ENCODE measurements around the gene HPN. TPM values are rescaled to one million over a fixed set of nuclear protein-coding genes. Genes with fewer than 3 reads are reported as not detected.
"Not testable (repeated sequence)": the region's sequence is repeated elsewhere in the genome, so short reads cannot be mapped to it uniquely, and the experiment has no call there.

The HPN gene
- total and polyA plus RNA-seq, 4 donors: 0.20 to 1.4 (median 0.79) TPM

DNA sequence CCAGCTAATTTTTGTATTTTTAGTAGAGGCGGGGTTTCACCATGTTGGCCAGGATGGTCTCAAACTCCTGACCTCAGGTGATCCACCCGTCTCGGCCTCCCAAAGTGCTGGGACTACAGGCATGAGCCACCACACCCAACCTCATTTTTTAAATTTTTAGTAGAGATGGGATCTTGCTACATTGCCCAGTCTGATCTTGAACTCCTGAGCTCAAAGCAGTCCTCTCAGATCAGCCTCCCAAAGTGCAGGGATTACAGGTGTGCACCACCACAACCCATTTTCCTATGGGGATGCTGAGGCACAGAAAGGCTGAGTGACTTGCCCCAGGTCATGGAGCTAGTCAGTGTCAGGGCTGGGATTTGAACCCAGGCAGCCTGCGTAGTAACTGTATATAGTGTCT, 9.7 kb downstream of the HPN start:
- H3K9me3 ChIP-seq (ENCODE audit: control insufficient read depth, insufficient read depth, low read length); H3K4me1 ChIP-seq (ENCODE audit: control insufficient read depth, insufficient read depth, low read length); H3K27ac ChIP-seq (ENCODE audit: low read depth, low read length); H3K36me3 ChIP-seq (ENCODE audit: control insufficient read depth, insufficient read depth, low read length); DNase-seq (ENCODE audit: low read depth in 4 of 6, low spot score in 6 of 6); H3K4me3 ChIP-seq (ENCODE audit: low read depth, low read length); H3K27me3 ChIP-seq (ENCODE audit: control insufficient read depth, insufficient read depth, low read length): not testable (repeated sequence)
- no CpG with 5 or more reads among the region's 4 CpGs for WGBS (ENCODE audit: insufficient coverage)

DNA sequence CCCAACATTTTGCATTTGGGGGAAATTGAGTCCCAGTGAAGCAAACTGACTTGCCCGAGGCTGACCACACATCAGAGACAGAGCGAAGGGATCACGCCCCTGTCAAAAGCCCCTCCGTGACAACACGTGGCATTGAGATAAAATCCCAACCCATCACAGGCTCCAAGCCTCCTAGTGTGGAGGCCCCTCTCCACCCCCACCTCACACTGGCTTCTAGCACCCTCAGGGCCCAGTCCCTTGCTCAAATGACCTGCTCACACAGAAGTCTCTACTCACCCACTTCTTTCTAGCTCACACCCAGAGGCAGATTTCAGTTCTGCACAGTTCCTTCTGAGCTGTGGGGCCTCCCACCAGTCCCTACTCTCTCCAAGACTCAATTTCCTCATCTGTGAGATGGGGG, 10.3 kb downstream of the HPN start:
- Histone ChIP-seq H3K9me3 (ENCODE audit: control insufficient read depth, insufficient read depth, low read length) (no peaks in the 10 kb centered on the region), H3K27ac (ENCODE audit: low read depth, low read length) (no peak overlapping the region)
- WGBS (ENCODE audit: insufficient coverage): 87% methylated on average over 5 of the region's 5 CpGs

DNA sequence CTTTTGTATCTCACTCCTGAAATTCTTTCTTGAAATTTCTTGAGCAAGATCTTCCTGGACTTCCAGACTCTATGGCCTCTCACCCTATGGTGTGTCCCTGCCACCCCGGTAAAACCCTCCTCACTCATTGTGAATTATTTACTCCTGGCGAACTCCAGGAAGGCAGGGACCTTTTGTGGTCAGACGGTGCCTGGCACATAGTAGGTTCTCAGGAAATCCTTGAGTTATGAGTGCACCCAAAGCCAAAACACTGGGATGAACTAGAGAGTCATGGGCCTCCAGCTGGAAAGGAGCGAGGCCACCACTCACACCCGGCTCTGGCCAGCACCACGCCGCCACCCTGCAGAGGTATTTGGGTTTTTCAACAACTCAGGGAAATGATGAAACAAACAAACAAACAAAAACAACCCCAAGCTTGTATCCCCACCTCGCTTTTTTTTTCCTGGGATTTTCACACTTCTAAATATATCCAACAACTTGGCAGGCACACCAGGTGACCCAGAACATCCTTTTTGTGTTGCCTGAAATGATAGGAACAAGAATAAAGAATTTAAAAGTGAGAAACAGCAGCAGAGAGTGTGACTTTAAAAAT, 11.2 kb downstream of the HPN start:
- Histone ChIP-seq H3K36me3 (ENCODE audit: control insufficient read depth, insufficient read depth, low read length) (no peaks in the 10 kb centered on the region), H3K27ac (ENCODE audit: low read depth, low read length) (no peak overlapping the region), H3K27me3 (ENCODE audit: control insufficient read depth, insufficient read depth, low read length) (peaks cover 2% of the 10 kb centered on the region), H3K4me1 (ENCODE audit: control insufficient read depth, insufficient read depth, low read length) (peaks cover 9% of the 10 kb centered on the region), H3K4me3 (ENCODE audit: low read depth, low read length) (no peak overlapping the region), H3K9me3 (ENCODE audit: control insufficient read depth, insufficient read depth, low read length) (no peaks in the 10 kb centered on the region)
- DNase-seq (ENCODE audit: low read depth in 4 of 6, low spot score in 6 of 6): no peak
- 84% methylated on average over 6 of the region's 8 CpGs for WGBS (ENCODE audit: insufficient coverage)

More for the DNA sequence above, 10.3 kb downstream of the HPN start:
- no peak for DNase-seq (ENCODE audit: low read depth in 4 of 6, low spot score in 6 of 6)
- no peaks in the 10 kb centered on the region for H3K36me3 ChIP-seq (ENCODE audit: control insufficient read depth, insufficient read depth, low read length)
- peaks cover 2% of the 10 kb centered on the region for H3K27me3 ChIP-seq (ENCODE audit: control insufficient read depth, insufficient read depth, low read length)
- peaks cover 9% of the 10 kb centered on the region for H3K4me1 ChIP-seq (ENCODE audit: control insufficient read depth, insufficient read depth, low read length)
- H3K4me3 ChIP-seq (ENCODE audit: low read depth, low read length): no peak overlapping the region

DNA sequence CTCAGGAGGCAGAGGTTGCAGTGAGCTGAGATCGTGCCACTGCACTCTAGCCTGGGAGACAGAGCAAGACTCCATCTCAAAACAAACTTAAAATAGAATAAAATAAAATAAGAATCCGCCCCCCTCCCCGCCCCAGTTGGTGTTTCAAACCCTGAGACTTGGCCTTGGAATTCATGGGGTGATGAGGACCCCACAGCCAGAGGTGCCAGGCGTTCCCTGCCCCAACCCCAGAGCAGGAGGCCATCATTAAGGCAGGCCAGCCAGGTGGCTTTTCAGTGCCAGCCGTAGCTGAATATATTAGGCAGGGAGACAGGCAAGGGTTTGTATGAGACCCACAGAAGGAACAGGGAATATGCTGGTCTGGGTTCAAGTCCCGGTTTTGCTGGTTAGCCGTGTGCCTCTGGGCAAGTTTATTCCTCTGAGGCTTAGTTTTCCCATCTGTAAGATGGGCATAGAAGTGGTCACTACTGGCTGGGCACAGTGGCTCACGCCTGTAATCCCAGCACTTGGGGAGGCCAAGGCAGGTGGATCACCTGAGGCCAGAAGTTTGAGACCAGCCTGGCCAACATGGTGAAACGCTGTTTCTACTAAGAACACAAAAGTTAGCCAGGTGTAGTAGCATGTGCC, 12.3 kb downstream of the HPN start:
- Histone ChIP-seq H3K4me1 (ENCODE audit: control insufficient read depth, insufficient read depth, low read length) (peaks cover 7% of the 10 kb centered on the region), H3K27ac (ENCODE audit: low read depth, low read length) (no peak overlapping the region), H3K9me3 (ENCODE audit: control insufficient read depth, insufficient read depth, low read length) (no peaks in the 10 kb centered on the region), H3K27me3 (ENCODE audit: control insufficient read depth, insufficient read depth, low read length) (peaks cover 2% of the 10 kb centered on the region), H3K4me3 (ENCODE audit: low read depth, low read length) (no peak overlapping the region), H3K36me3 (ENCODE audit: control insufficient read depth, insufficient read depth, low read length) (no peaks in the 10 kb centered on the region)
- DNase-seq (ENCODE audit: low read depth in 4 of 6, low spot score in 6 of 6): no peak
- WGBS (ENCODE audit: insufficient coverage): 87% methylated on average over 8 of the region's 9 CpGs

GRCh38 chr19:35054626-35055025, 13.1 kb downstream of the HPN start:
- Histone ChIP-seq H3K4me3 (ENCODE audit: low read depth, low read length) (no peak overlapping the region), H3K27ac (ENCODE audit: low read depth, low read length) (no peak overlapping the region), H3K4me1 (ENCODE audit: control insufficient read depth, insufficient read depth, low read length) (no peaks in the 10 kb centered on the region), H3K36me3 (ENCODE audit: control insufficient read depth, insufficient read depth, low read length) (no peaks in the 10 kb centered on the region), H3K27me3 (ENCODE audit: control insufficient read depth, insufficient read depth, low read length) (peaks cover 2% of the 10 kb centered on the region), H3K9me3 (ENCODE audit: control insufficient read depth, insufficient read depth, low read length) (no peaks in the 10 kb centered on the region)
- 95% methylated on average over 5 of the region's 9 CpGs for WGBS (ENCODE audit: insufficient coverage)
- no peak for DNase-seq (ENCODE audit: low read depth in 4 of 6, low spot score in 6 of 6)

- Histone ChIP-seq H3K4me3 (ENCODE audit: low read depth, low read length) (no peak overlapping the region), H3K27me3 (ENCODE audit: control insufficient read depth, insufficient read depth, low read length) (peaks cover 2% of the 10 kb centered on the region), H3K9me3 (ENCODE audit: control insufficient read depth, insufficient read depth, low read length) (no peaks in the 10 kb centered on the region), H3K27ac (ENCODE audit: low read depth, low read length) (no peak overlapping the region), H3K36me3 (ENCODE audit: control insufficient read depth, insufficient read depth, low read length) (peaks cover 2% of the 10 kb centered on the region), H3K4me1 (ENCODE audit: control insufficient read depth, insufficient read depth, low read length) (no peaks in the 10 kb centered on the region)
- 6% methylated on average over 3 of the region's 3 CpGs for WGBS (ENCODE audit: insufficient coverage)
- DNase-seq (ENCODE audit: low read depth in 4 of 6, low spot score in 6 of 6): no peak
Measured at GRCh38 chr19:35055715-35056179, 14.2 kb downstream of the HPN start.

DNA sequence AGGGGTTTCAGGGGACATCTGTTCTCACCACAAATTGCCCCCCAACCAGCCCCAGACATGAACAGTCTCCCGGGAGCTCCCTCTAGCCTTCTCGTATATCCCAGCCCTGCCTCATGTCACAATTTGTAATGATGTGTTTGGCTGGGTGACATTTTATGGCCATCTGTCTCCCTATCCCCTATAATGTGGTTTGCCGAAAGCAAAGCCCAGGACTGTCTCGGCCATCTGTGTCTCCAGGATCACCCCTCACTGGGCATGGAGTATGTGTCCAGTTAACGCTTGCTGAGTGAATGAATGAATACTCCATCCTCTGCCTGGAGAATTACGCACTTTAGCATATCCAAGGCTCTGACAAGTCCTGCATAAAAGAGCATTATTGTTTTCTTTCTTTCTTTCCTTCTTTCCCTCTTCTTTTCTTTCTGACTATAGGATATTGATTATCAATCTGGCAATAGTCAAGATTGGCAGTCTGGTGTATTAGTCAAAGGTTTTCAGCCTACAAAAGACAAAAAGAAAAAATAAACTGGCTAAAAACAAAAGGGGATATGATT, 15.1 kb downstream of the HPN start:
- Histone ChIP-seq H3K4me1 (ENCODE audit: control insufficient read depth, insufficient read depth, low read length) (no peaks in the 10 kb centered on the region), H3K27me3 (ENCODE audit: control insufficient read depth, insufficient read depth, low read length) (peaks cover 2% of the 10 kb centered on the region), H3K36me3 (ENCODE audit: control insufficient read depth, insufficient read depth, low read length) (peaks cover 2% of the 10 kb centered on the region), H3K27ac (ENCODE audit: low read depth, low read length) (no peak overlapping the region), H3K4me3 (ENCODE audit: low read depth, low read length) (no peak overlapping the region), H3K9me3 (ENCODE audit: control insufficient read depth, insufficient read depth, low read length) (no peaks in the 10 kb centered on the region)
- DNase-seq (ENCODE audit: low read depth in 4 of 6, low spot score in 6 of 6): no peak
- WGBS (ENCODE audit: insufficient coverage): 29% methylated on average over 1 of the region's 6 CpGs

GRCh38 chr19:35058370-35058769, 16.8 kb downstream of the HPN start:
- WGBS (ENCODE audit: insufficient coverage): no CpG with 5 or more reads among the region's 2 CpGs
- H3K27me3 ChIP-seq (ENCODE audit: control insufficient read depth, insufficient read depth, low read length): peaks cover 2% of the 10 kb centered on the region

GRCh38 chr19:35059006-35059798, 17.7 kb downstream of the HPN start:
- WGBS (ENCODE audit: insufficient coverage): 88% methylated on average over 22 of the region's 26 CpGs
- no peak overlapping the region for H3K4me3 ChIP-seq (ENCODE audit: low read depth, low read length)
- H3K36me3 ChIP-seq (ENCODE audit: control insufficient read depth, insufficient read depth, low read length): peaks cover 2% of the 10 kb centered on the region
- DNase-seq (ENCODE audit: low read depth in 4 of 6, low spot score in 6 of 6): no peak
- no peak overlapping the region for H3K27ac ChIP-seq (ENCODE audit: low read depth, low read length)
- H3K9me3 ChIP-seq (ENCODE audit: control insufficient read depth, insufficient read depth, low read length): no peaks in the 10 kb centered on the region
- H3K27me3 ChIP-seq (ENCODE audit: control insufficient read depth, insufficient read depth, low read length): peaks cover 2% of the 10 kb centered on the region
- no peaks in the 10 kb centered on the region for H3K4me1 ChIP-seq (ENCODE audit: control insufficient read depth, insufficient read depth, low read length)

More at GRCh38 chr19:35058370-35058769, 16.8 kb downstream of the HPN start:
- peaks cover 2% of the 10 kb centered on the region for H3K36me3 ChIP-seq (ENCODE audit: control insufficient read depth, insufficient read depth, low read length)
- H3K4me3 ChIP-seq (ENCODE audit: low read depth, low read length): no peak overlapping the region
- H3K27ac ChIP-seq (ENCODE audit: low read depth, low read length): no peak overlapping the region
- DNase-seq (ENCODE audit: low read depth in 4 of 6, low spot score in 6 of 6): no peak
- H3K9me3 ChIP-seq (ENCODE audit: control insufficient read depth, insufficient read depth, low read length): no peaks in the 10 kb centered on the region
- H3K4me1 ChIP-seq (ENCODE audit: control insufficient read depth, insufficient read depth, low read length): no peaks in the 10 kb centered on the region

Data from spinal cord (tissue), 10 donors.